Epidermal melanocyte (primary cell): ENCODE results near the gene MTMR6.
A peak's percentile ranks its signal among the peaks of the same experiment; 100 is the strongest.

ENCODE experiments used
- DNase-seq: peaks from one replicate; pipeline ENCODE4 v3.0.0; 2011; ENCODE audit warnings: low spot score; ENCODE audit not compliant: insufficient read length

The MTMR6 gene

GRCh38 chr13:25280396-25280795, 6.9 kb downstream of the MTMR6 start:
- no peak for DNase-seq

- no peak for DNase-seq
Observed at GRCh38 chr13:25276748-25277147, 10.5 kb downstream of the MTMR6 start.

- no peak for DNase-seq
Observed at GRCh38 chr13:25268561-25268960, 18.7 kb downstream of the MTMR6 start.

- DNase-seq: no peak
Observed at GRCh38 chr13:25267715-25268114, 19.6 kb downstream of the MTMR6 start.

- DNase-seq: no peak
Observed at GRCh38 chr13:25266706-25267105, 20.6 kb downstream of the MTMR6 start.

GRCh38 chr13:25262261-25262660, 25.0 kb downstream of the MTMR6 start:
- DNase-seq: no peak

- DNase-seq: no peak
Observed at GRCh38 chr13:25253702-25254101, 33.6 kb downstream of the MTMR6 start.

- no peak for DNase-seq
Observed at GRCh38 chr13:25252752-25253151, 34.5 kb downstream of the MTMR6 start.

GRCh38 chr13:25252225-25252624, 35.1 kb downstream of the MTMR6 start:
- no peak for DNase-seq

- peak; percentile 23 for DNase-seq
Observed at GRCh38 chr13:25249001-25249543, 38.2 kb downstream of the MTMR6 start.

- no peak for DNase-seq
Observed at GRCh38 chr13:25248071-25248470, 39.2 kb downstream of the MTMR6 start.

- no peak for DNase-seq
Observed at GRCh38 chr13:25247360-25247759, 39.9 kb downstream of the MTMR6 start.

GRCh38 chr13:25244123-25244522, 43.2 kb downstream of the MTMR6 start:
- no peak for DNase-seq

GRCh38 chr13:25242956-25243355, 44.3 kb downstream of the MTMR6 start:
- no peak for DNase-seq

GRCh38 chr13:25241007-25241406, 46.3 kb downstream of the MTMR6 start:
- DNase-seq: peak; percentile 38

- DNase-seq: no peak
Observed at GRCh38 chr13:25237083-25237482, 50.2 kb downstream of the MTMR6 start.

- DNase-seq: no peak
Observed at GRCh38 chr13:25233861-25234260, 53.4 kb downstream of the MTMR6 start.

- DNase-seq: no peak
Observed at GRCh38 chr13:25232937-25233515, 54.3 kb downstream of the MTMR6 start.

GRCh38 chr13:25231517-25231916, 55.8 kb downstream of the MTMR6 start:
- DNase-seq: no peak

GRCh38 chr13:25227690-25228089, 59.6 kb downstream of the MTMR6 start:
- no peak for DNase-seq

GRCh38 chr13:25225970-25226369, 61.3 kb downstream of the MTMR6 start:
- DNase-seq: no peak

GRCh38 chr13:25224151-25224550, 63.1 kb downstream of the MTMR6 start:
- DNase-seq: no peak

GRCh38 chr13:25222740-25223139, 64.5 kb downstream of the MTMR6 start:
- no peak for DNase-seq

GRCh38 chr13:25218019-25218418, 69.3 kb downstream of the MTMR6 start:
- DNase-seq: no peak
